ENCODE measurements around the gene ZBTB46.
"Not testable (repeated sequence)": the region's sequence is repeated elsewhere in the genome, so short reads cannot be mapped to it uniquely, and the experiment has no call there.

Gene ZBTB46

GRCh38 chr20:63858393-63859165 lies 27.5 kb upstream of the ZBTB46 start:
- DNase-seq (ENCODE audit: low read depth): no peak

DNA sequence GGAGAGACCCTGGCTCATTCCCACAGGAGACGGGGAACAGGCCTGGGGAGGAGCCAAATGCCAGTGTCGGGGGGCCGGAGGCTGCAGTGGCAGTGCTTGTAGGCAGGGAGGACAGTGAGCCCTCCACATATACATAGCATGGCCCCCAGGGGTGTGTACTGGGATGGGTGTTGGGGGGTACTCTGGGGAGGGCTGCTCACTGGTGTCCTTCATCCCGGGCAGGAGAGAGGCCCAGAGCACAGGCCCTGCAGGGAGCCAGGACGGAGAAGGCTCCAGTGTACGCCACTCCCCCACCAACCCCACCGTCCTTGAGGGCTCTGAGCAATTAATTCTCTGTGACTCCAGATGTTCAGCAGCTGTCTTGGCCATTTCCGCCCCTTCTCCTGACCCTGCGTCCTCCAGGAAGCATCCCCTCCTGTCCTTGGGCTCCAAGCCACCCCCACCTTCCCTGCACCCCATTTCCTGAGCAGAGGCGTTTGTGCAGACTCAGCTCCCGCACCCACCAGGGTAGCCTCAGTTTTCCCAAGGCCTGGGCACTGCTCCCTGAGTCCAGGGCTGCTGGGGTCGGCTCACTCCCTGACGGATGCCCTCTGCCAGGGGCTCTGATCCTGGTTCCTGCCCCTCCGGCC lies 26.8 kb upstream of the ZBTB46 start:
- DNase-seq (ENCODE audit: low read depth): no peak

- no peak for DNase-seq (ENCODE audit: low read depth)
Measured at GRCh38 chr20:63856098-63856511, 25.0 kb upstream of the ZBTB46 start.

GRCh38 chr20:63855363-63856097 lies 24.5 kb upstream of the ZBTB46 start:
- DNase-seq (ENCODE audit: low read depth): no peak

- no peak for DNase-seq (ENCODE audit: low read depth)
Measured at GRCh38 chr20:63854766-63855362, 23.8 kb upstream of the ZBTB46 start.

DNA sequence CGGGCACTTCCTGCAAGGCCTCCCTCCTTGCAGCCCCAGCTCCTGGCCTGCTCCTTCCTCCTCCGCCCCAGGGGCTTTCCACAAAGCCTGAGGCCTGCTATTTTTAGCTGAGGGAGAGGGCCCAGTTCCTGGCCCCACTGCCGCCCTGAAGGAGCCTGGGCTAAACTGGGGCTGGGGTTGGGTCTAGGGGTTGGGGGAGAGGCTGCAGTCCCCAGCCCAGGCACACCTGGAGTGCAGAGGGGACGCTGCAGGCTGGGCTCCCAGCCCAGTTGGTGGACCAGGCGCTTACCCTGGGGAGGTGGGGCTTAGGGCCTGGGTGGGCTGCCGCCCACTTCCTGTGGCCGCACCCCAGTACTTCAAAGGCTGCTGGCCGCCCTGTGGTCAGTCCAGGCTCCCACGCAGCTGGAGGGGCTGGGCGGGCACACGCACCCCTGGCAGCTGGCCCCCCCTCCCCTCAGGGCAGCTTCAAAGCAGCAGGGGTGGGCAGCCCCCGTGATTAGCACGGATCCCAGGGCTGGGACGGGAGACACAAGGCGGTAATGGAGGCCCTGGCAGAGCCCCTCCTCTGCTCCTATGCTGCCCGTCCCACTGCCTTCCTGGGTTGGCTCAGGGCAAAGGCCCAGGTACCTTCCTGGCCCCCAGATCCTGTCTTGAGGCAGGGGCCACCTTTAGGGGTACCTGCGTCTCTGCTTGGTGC lies 23.2 kb upstream of the ZBTB46 start:
- DNase-seq (ENCODE audit: low read depth): no peak

GRCh38 chr20:63853733-63854068 lies 22.6 kb upstream of the ZBTB46 start:
- DNase-seq (ENCODE audit: low read depth): not testable (repeated sequence)

DNA sequence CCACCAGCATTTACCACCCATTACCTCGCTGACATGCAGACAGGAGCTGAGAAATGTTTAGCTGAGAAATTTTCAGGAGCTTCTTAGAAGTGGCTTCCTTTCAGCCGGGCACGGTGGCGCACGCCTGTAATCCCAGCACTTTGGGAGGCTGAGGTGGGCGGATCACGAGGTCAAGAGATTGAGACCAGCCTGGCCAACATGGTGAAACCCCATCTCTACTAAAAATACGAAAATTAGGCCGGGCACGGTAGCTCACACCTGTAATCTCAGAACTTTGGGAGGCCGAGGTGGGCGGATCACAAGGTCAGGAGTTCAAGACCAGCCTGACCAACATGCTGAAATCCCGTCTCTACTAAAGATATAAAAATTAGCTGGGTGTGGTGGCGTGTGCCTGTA lies 20.5 kb upstream of the ZBTB46 start:
- not testable (repeated sequence) for DNase-seq (ENCODE audit: low read depth)

- DNase-seq (ENCODE audit: low read depth): no peak
Measured at GRCh38 chr20:63850689-63851547, 19.9 kb upstream of the ZBTB46 start.

DNA sequence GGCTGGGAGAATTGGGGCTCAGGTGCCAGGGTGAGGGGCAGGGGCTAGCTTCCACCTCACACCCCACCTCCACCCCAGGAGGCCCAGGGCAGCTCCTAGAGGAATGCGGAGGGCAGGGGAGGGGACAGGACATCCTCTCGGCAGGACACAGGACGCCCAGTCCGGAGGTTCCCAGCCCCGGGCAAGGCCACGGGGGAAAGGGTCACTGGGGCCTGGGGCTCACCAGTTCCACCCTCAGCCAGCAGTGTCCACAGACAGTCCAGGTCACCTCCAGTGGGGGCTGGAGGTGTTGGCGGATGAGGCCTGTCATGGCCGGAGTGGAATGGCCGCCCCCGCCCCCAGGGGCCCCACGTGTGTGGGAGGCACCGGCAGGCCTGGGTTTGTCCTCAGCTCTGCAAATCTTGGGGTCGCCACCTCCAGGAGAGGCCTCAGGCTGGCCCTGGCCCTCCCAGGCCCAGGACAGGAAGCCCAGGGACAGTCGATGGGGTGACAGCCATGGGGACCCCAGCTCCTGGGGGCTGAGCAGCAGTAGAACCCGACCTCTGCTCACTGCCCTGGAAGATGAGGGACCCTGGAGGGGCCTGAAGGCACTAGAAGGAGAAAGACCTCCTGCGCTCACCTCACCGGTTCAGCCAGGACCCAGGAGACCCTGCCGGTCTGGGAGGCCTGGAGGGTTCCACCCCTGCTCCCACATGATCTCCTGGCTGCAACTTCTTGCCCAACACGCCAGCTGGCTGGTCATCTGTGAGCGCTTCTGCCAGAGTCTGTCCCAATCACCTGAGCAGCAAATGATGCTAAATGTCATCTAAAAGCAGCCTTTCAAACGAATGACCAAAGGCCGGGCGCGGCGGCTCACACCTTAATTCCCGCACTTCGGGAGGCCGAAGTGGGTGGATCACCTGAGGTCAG lies 17.2 kb upstream of the ZBTB46 start:
- no peak for DNase-seq (ENCODE audit: low read depth)

DNA sequence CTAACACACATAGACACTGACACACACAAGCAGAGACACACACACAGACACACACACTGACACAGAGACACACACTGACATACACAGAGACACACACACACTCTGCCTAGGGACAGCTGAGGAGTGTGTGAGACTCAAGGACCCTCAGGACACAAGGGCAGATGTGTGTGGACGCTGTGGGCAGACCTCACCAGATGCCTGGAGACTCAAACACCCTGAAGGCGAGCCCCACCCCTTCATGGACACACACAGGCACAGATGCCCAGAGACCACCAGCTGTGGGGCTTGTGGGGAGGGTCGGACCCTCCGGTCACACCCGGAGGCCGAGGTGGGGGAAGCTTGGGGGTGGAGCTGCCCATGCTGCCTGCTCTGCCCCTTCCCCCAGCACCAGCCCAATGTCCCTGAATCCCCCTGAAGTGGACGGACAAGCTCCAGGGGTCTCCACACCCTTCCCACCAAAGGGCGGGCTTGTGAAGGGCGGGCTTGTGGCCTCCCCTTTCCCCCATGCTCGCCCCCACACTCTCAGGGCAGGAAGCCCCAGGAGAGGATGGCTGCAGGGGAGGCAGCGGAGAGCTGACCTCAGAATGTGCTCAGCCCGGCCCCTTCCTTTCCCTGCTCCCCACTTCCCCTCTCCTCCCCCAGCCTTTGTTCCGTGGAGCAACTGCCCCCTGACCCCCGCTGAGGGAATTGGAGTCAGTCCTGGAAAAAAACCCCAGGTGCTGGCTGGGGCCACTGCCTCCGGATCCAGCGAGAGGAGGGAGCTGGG lies 16.4 kb upstream of the ZBTB46 start:
- no peak for DNase-seq (ENCODE audit: low read depth)

- no peak for DNase-seq (ENCODE audit: low read depth)
Measured at GRCh38 chr20:63846888-63847236, 15.8 kb upstream of the ZBTB46 start.

- no peak for DNase-seq (ENCODE audit: low read depth)
Measured at GRCh38 chr20:63846128-63846771, 15.2 kb upstream of the ZBTB46 start.

DNA sequence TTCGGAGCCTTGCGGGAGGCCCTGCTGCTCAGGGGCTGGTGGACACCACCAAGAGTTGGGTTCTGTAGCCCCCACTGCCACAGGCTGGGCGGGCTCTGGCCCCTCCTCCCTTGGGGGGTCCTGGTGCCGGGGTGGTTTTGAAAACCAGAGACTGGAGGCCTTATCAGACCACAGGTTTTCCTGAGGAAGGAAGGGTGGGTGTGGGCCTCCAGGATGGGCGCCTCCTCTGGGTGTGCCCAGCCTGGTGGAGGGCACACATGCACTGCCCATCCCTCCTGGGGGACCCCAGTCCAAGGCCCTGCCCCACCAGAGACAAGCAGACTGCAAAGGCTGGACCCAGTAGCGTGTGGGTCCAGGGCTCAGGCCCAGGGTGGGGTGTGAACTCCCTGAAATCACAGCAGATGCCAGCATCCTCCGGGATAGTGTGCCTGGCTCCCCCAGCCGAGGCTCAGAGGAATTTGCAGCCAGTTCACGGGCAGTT lies 13.5 kb upstream of the ZBTB46 start:
- DNase-seq (ENCODE audit: low read depth): no peak

- DNase-seq (ENCODE audit: low read depth): no peak
Measured at GRCh38 chr20:63843778-63844177, 12.7 kb upstream of the ZBTB46 start.

DNA sequence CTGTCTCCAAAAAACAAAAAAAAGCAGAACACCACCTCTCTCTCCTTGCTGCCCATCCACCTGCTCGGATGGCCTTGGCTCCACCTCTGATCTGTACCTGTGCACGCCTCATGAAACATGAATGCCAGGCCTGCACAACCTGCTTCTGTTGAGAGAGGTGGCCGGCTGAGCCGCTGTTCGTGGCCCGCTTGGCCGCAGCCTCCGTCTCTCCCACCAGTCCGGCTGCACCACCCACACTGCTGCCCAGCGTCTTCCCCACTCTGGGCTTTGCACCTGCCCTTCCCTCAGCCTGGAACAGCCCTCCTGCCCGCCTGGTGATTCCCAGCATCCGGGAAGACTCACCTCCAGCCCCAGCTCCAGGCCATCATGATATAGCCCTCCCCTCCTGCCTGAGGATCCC lies 12.2 kb upstream of the ZBTB46 start:
- no peak for DNase-seq (ENCODE audit: low read depth)

DNA sequence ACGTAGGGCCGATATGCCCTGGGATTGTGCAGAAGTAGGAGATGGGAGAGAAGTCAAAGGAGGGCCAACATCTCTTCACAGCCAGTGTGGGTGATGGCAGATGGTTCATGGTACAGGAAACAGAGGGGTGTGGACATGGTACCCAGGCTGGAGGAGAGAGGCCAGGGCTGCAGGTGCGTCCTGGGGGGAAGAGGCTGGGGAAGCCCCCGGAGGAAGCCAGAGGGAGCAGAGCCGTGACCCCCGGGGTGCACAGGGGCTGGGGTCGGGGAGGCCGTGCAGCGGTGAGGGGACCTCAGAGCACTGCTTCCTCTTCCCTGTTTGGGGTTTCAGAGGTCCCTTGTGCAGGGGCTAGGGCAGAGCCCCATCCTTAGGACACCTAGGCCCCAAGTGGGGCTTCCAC lies 11.2 kb upstream of the ZBTB46 start:
- DNase-seq (ENCODE audit: low read depth): no peak

DNA sequence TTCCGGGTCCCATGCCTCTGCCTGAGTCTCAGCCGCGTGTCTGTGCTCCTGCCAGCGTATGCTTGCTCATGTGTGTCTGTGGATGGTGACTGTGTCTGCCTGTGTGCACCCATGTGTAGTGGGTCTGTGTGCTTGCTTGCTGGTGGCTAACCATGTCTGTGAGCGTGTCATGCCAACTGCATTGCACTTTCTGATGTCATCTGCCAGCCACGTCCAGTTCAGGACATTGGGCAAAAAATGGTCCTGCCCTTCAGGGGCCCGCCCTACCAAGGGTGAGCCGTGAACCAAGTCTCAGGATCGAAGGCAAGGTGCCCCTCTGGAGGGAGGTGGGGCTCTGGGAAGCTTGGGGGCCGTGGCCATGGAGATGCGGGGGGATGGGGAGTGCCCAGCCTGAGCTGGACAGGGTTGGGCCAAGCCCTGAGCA lies 9.4 kb upstream of the ZBTB46 start:
- no peak for DNase-seq (ENCODE audit: low read depth)

DNA sequence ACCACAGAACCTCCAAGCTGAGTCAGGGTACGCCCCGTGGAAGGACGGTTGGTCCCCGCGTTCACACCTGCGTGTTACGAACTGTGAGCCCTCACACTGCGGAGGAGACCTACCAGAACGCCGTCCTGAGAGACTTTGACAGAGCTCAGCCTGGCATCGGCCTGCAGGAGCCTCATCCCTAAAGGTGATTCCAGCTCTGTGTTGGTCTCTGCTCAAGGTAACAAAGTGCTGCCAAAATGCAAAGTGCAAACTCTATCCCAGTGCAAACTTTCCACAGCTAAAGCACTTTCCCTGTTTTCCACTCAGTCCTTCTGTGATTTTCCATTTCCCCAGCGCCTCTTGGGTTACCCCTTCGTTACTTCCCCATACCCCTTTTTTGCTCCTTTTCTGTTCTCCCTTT lies 8.6 kb upstream of the ZBTB46 start:
- DNase-seq (ENCODE audit: low read depth): no peak

All from non-pigmented ciliary epithelial cell (primary cell).